ENCODE data around the gene LDB2. TPM values are rescaled to one million over a fixed set of nuclear protein-coding genes. Genes with fewer than 3 reads are reported as not detected.

The LDB2 gene
- total RNA-seq, 2 experiments from 2014 or later, result 0.14 TPM; not detected in 1

- no peak overlapping the region for H3K27ac Mint-ChIP-seq
- CTCF ChIA-PET, result no interaction called here
- ATAC-seq (no peak), DNase-seq (no peak)
- H3K9me3 Mint-ChIP-seq (ENCODE audit: low read depth), result no peaks in the 10 kb centered on the region
- no peaks in the 10 kb centered on the region for H3K4me1 Mint-ChIP-seq
- peaks cover 2% of the 10 kb centered on the region for H3K27me3 Mint-ChIP-seq
- no peak overlapping the region for H3K4me3 Mint-ChIP-seq
- intact Hi-C loops (cut with DNase I, micrococcal nuclease), result no loop called here
- POLR2A ChIA-PET, result no interaction called here
- H3K36me3 Mint-ChIP-seq (ENCODE audit: low read depth), result no peaks in the 10 kb centered on the region
These were observed 210.6 kb downstream of the LDB2 start for GRCh38 chr4:16687845-16688244.

- Mint-ChIP-seq H3K9me3 (ENCODE audit: low read depth) (no peaks in the 10 kb centered on the region), H3K36me3 (ENCODE audit: low read depth) (no peaks in the 10 kb centered on the region), H3K27ac (no peak overlapping the region), H3K27me3 (peaks cover 2% of the 10 kb centered on the region), H3K4me3 (no peak overlapping the region), H3K4me1 (no peaks in the 10 kb centered on the region)
- no peak for DNase-seq
- intact Hi-C loops (cut with DNase I, micrococcal nuclease), result no loop called here
- ChIA-PET POLR2A (no interaction called here), CTCF (no interaction called here)
- ATAC-seq, result no peak
These were observed 211.4 kb downstream of the LDB2 start for GRCh38 chr4:16687011-16687410.

GRCh38 chr4:16686195-16686594 is 212.2 kb downstream of the LDB2 start:
- Mint-ChIP-seq H3K36me3 (ENCODE audit: low read depth) (no peaks in the 10 kb centered on the region), H3K9me3 (ENCODE audit: low read depth) (no peaks in the 10 kb centered on the region), H3K27ac (no peak overlapping the region), H3K27me3 (peaks cover under 1% of the 10 kb centered on the region), H3K4me3 (no peak overlapping the region), H3K4me1 (no peaks in the 10 kb centered on the region)
- ChIA-PET POLR2A (no interaction called here), CTCF (no interaction called here)
- no peak for DNase-seq
- intact Hi-C loops (cut with DNase I, micrococcal nuclease), result no loop called here
- ATAC-seq, result no peak

GRCh38 chr4:16685536-16685935 is 212.9 kb downstream of the LDB2 start:
- H3K4me1 Mint-ChIP-seq, result no peaks in the 10 kb centered on the region
- H3K9me3 Mint-ChIP-seq (ENCODE audit: low read depth), result no peaks in the 10 kb centered on the region
- DNase-seq (no peak), ATAC-seq (no peak)
- no peaks in the 10 kb centered on the region for H3K36me3 Mint-ChIP-seq (ENCODE audit: low read depth)
- H3K4me3 Mint-ChIP-seq, result no peak overlapping the region
- H3K27ac Mint-ChIP-seq, result no peak overlapping the region
- intact Hi-C loops (cut with DNase I, micrococcal nuclease), result no loop called here
- ChIA-PET CTCF (no interaction called here), POLR2A (no interaction called here)
- no peaks in the 10 kb centered on the region for H3K27me3 Mint-ChIP-seq

- intact Hi-C loops (cut with DNase I, micrococcal nuclease), result no loop called here
- no peaks in the 10 kb centered on the region for H3K36me3 Mint-ChIP-seq (ENCODE audit: low read depth)
- no peaks in the 10 kb centered on the region for H3K4me1 Mint-ChIP-seq
- ChIA-PET CTCF (no interaction called here), POLR2A (no interaction called here)
- no peak overlapping the region for H3K4me3 Mint-ChIP-seq
- no peaks in the 10 kb centered on the region for H3K9me3 Mint-ChIP-seq (ENCODE audit: low read depth)
- ATAC-seq, result no peak
- no peak overlapping the region for H3K27ac Mint-ChIP-seq
- no peaks in the 10 kb centered on the region for H3K27me3 Mint-ChIP-seq
- DNase-seq, result no peak
These were observed 213.5 kb downstream of the LDB2 start for GRCh38 chr4:16684935-16685334.

GRCh38 chr4:16684097-16684496 is 214.3 kb downstream of the LDB2 start:
- POLR2A ChIA-PET, result no interaction called here
- Mint-ChIP-seq H3K4me1 (no peaks in the 10 kb centered on the region), H3K36me3 (ENCODE audit: low read depth) (no peaks in the 10 kb centered on the region), H3K4me3 (no peak overlapping the region), H3K27ac (no peak overlapping the region), H3K27me3 (no peaks in the 10 kb centered on the region), H3K9me3 (ENCODE audit: low read depth) (no peaks in the 10 kb centered on the region)
- ATAC-seq (no peak), DNase-seq (no peak)
- CTCF ChIA-PET, result no interaction called here
- intact Hi-C loops (cut with DNase I, micrococcal nuclease), result no loop called here

- CTCF ChIA-PET, result no interaction called here
- H3K4me3 Mint-ChIP-seq, result no peak overlapping the region
- H3K36me3 Mint-ChIP-seq (ENCODE audit: low read depth), result no peaks in the 10 kb centered on the region
- intact Hi-C loops (cut with DNase I, micrococcal nuclease), result no loop called here
- DNase-seq (no peak), ATAC-seq (no peak)
- POLR2A ChIA-PET, result interaction anchor here (0.6 kb wide), 1 partner anchor 104 kb away, joined by 3 read pairs; no protein-coding TSS in a partner anchor
- no peaks in the 10 kb centered on the region for H3K4me1 Mint-ChIP-seq
- no peaks in the 10 kb centered on the region for H3K9me3 Mint-ChIP-seq (ENCODE audit: low read depth)
- H3K27ac Mint-ChIP-seq, result no peak overlapping the region
- no peaks in the 10 kb centered on the region for H3K27me3 Mint-ChIP-seq
These were observed 215.5 kb downstream of the LDB2 start for GRCh38 chr4:16682975-16683374.

GRCh38 chr4:16677001-16677944 is 221.2 kb downstream of the LDB2 start:
- no peaks in the 10 kb centered on the region for H3K9me3 Mint-ChIP-seq (ENCODE audit: low read depth)
- no peaks in the 10 kb centered on the region for H3K36me3 Mint-ChIP-seq (ENCODE audit: low read depth)
- no peak overlapping the region for H3K27ac Mint-ChIP-seq
- H3K4me3 Mint-ChIP-seq, result no peak overlapping the region
- no peaks in the 10 kb centered on the region for H3K27me3 Mint-ChIP-seq
- ATAC-seq, result no peak
- intact Hi-C loops (cut with DNase I, micrococcal nuclease), result no loop called here
- POLR2A ChIA-PET, result no interaction called here
- H3K4me1 Mint-ChIP-seq, result no peaks in the 10 kb centered on the region
- CTCF ChIA-PET, result interaction anchor here (0.6 kb wide), 1 partner anchor 517 kb away, joined by 3 read pairs; no protein-coding TSS in a partner anchor
- DNase-seq, result no peak

GRCh38 chr4:16676230-16676770 is 222.1 kb downstream of the LDB2 start:
- H3K9me3 Mint-ChIP-seq (ENCODE audit: low read depth), result no peaks in the 10 kb centered on the region

GRCh38 chr4:16674082-16674481 is 224.4 kb downstream of the LDB2 start:
- intact Hi-C loops (cut with DNase I, micrococcal nuclease), result no loop called here
- Mint-ChIP-seq H3K9me3 (ENCODE audit: low read depth) (no peaks in the 10 kb centered on the region), H3K27ac (no peak overlapping the region), H3K4me1 (no peaks in the 10 kb centered on the region), H3K4me3 (no peak overlapping the region), H3K36me3 (ENCODE audit: low read depth) (no peaks in the 10 kb centered on the region), H3K27me3 (no peaks in the 10 kb centered on the region)
- ChIA-PET CTCF (no interaction called here), POLR2A (no interaction called here)
- no peak for ATAC-seq
- no peak for DNase-seq

More at GRCh38 chr4:16676230-16676770, 222.1 kb downstream of the LDB2 start:
- ChIA-PET POLR2A (no interaction called here), CTCF (interaction anchor here (0.6 kb wide), 1 partner anchor 518 kb away, joined by 3 read pairs; no protein-coding TSS in a partner anchor)
- ATAC-seq (no peak), DNase-seq (no peak)
- no peak overlapping the region for H3K27ac Mint-ChIP-seq
- H3K4me3 Mint-ChIP-seq, result no peak overlapping the region
- no peaks in the 10 kb centered on the region for H3K4me1 Mint-ChIP-seq
- H3K27me3 Mint-ChIP-seq, result no peaks in the 10 kb centered on the region
- intact Hi-C loops (cut with DNase I, micrococcal nuclease), result no loop called here
- H3K36me3 Mint-ChIP-seq (ENCODE audit: low read depth), result no peaks in the 10 kb centered on the region

- CTCF ChIA-PET, result interaction anchor here (0.8 kb wide), 1 partner anchor 800 kb away, joined by 4 read pairs; no protein-coding TSS in a partner anchor
- H3K9me3 Mint-ChIP-seq (ENCODE audit: low read depth), result no peaks in the 10 kb centered on the region
These were observed 226.0 kb downstream of the LDB2 start for GRCh38 chr4:16672421-16672820.

GRCh38 chr4:16671741-16672140 is 226.7 kb downstream of the LDB2 start:
- H3K27ac Mint-ChIP-seq, result no peak overlapping the region
- ATAC-seq (no peak), DNase-seq (no peak)
- H3K27me3 Mint-ChIP-seq, result no peaks in the 10 kb centered on the region
- ChIA-PET CTCF (no interaction called here), POLR2A (no interaction called here)
- H3K9me3 Mint-ChIP-seq (ENCODE audit: low read depth), result no peaks in the 10 kb centered on the region
- H3K4me3 Mint-ChIP-seq, result no peak overlapping the region
- H3K36me3 Mint-ChIP-seq (ENCODE audit: low read depth), result no peaks in the 10 kb centered on the region
- no peaks in the 10 kb centered on the region for H3K4me1 Mint-ChIP-seq
- intact Hi-C loops (cut with DNase I, micrococcal nuclease), result no loop called here

More at GRCh38 chr4:16672421-16672820, 226.0 kb downstream of the LDB2 start:
- POLR2A ChIA-PET, result no interaction called here
- no peaks in the 10 kb centered on the region for H3K36me3 Mint-ChIP-seq (ENCODE audit: low read depth)
- intact Hi-C loops (cut with DNase I, micrococcal nuclease), result no loop called here
- no peak overlapping the region for H3K27ac Mint-ChIP-seq
- H3K27me3 Mint-ChIP-seq, result no peaks in the 10 kb centered on the region
- no peak overlapping the region for H3K4me3 Mint-ChIP-seq
- DNase-seq, result no peak
- ATAC-seq, result no peak
- H3K4me1 Mint-ChIP-seq, result no peaks in the 10 kb centered on the region

All from activated CD4-positive, alpha-beta T cell treated with anti-CD3 and anti-CD28 coated beads for 36 hours (primary cell).